ENCODE data around the gene AKT2. TPM values are rescaled to one million over a fixed set of nuclear protein-coding genes. Genes with fewer than 3 reads are reported as not detected.

The AKT2 gene
- total RNA-seq, 1 donor from 2014 or later, result 85.1 TPM

DNA sequence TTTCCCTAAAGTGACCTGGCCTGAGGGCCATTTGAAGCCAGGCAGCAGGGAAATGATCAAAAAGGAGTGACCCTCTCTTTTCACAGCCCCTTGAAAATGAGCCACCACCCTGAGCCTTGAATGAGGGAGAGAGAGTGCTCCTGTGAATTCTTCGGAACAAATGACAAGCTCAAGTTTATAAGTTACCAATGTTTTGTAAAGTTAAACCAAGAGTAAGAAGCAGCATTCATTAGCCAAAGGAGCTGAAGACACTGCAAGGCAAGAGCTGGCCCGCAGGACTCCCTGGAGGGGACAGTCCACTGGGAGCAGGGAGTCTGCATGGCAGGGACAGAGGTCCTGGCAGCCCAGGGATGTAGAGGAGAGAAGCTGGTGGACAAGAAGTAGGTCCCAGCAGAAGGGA lies 42.0 kb downstream of the AKT2 start:
- H3K4me3 ChIP-seq, result no peak overlapping the region
- TF ChIP-seq EZH2 (IDR thresholded peaks at IDR 0.05), result no peak
- TF ChIP-seq, protein P1, sequence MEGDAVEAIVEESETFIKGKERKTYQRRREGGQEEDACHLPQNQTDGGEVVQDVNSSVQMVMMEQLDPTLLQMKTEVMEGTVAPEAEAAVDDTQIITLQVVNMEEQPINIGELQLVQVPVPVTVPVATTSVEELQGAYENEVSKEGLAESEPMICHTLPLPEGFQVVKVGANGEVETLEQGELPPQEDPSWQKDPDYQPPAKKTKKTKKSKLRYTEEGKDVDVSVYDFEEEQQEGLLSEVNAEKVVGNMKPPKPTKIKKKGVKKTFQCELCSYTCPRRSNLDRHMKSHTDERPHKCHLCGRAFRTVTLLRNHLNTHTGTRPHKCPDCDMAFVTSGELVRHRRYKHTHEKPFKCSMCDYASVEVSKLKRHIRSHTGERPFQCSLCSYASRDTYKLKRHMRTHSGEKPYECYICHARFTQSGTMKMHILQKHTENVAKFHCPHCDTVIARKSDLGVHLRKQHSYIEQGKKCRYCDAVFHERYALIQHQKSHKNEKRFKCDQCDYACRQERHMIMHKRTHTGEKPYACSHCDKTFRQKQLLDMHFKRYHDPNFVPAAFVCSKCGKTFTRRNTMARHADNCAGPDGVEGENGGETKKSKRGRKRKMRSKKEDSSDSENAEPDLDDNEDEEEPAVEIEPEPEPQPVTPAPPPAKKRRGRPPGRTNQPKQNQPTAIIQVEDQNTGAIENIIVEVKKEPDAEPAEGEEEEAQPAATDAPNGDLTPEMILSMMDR (IDR thresholded peaks at IDR 0.05), result no peak
- TF ChIP-seq EZH2phosphoT487 (IDR thresholded peaks at IDR 0.05), result no peak
- H4K20me1 ChIP-seq (ENCODE audit: low read depth), result peaks cover 19% of the 10 kb centered on the region
- H2AFZ ChIP-seq (replicated peaks), result no peak overlapping the region
- no peak overlapping the region for H3K4me2 ChIP-seq
- DNase-seq (ENCODE audit: low spot score), result no peak
- H3K27me3 ChIP-seq, result no peaks in the 10 kb centered on the region
- Mint-ChIP-seq H3K27me3 (ENCODE audit: insufficient read depth, low read depth) (peaks cover 2% of the 10 kb centered on the region), H3K36me3 (peaks cover 7% of the 10 kb centered on the region), H3K4me1 (peaks cover 12% of the 10 kb centered on the region), H3K27ac (no peak overlapping the region), H3K9me3 (no peaks in the 10 kb centered on the region), H3K4me3 (no peak overlapping the region)
- H3K9me3 ChIP-seq (ENCODE audit: low read depth), result no peaks in the 10 kb centered on the region
- no peaks in the 10 kb centered on the region for H3K79me2 ChIP-seq (ENCODE audit: low read depth)
- no peaks in the 10 kb centered on the region for H3K4me1 ChIP-seq
- no peaks in the 10 kb centered on the region for H3F3A ChIP-seq (ENCODE audit: low read depth)
- no peak overlapping the region for H3K27ac ChIP-seq
- H3K9ac ChIP-seq, result no peak overlapping the region
- H3K36me3 ChIP-seq, result no peaks in the 10 kb centered on the region

- Mint-ChIP-seq H3K27ac (no peak overlapping the region), H3K27me3 (ENCODE audit: insufficient read depth, low read depth) (peaks cover 2% of the 10 kb centered on the region)
Observed at GRCh38 chr19:40242480-40242879, 42.7 kb downstream of the AKT2 start.

DNA sequence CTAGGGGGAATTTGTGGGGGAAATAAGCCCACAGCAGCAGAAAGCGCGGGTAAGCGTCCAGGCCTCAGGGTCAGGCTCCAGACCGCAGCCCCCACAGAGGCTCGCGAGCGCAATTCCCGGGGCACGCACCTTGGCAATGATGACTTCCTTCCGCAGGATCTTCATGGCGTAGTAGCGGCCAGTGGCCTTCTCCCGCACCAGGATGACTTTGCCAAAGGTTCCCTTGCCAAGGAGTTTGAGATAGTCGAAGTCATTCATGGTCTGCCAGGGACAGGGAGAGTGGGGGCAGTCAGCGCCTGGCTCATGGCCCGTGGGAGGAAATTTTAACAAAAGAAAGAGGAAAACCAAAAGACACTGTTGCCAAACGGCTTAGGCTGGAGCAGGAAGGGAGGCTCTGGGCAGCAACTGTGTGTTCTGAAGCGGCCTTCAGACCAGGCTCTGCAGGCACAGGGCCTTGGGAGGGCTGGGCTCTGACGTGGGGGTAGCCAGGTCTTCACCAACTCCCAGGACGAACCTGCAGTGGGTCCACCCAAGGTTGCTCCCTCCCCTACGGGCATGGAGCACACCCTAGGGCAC lies 43.2 kb downstream of the AKT2 start:
- peaks cover 19% of the 10 kb centered on the region for H4K20me1 ChIP-seq (ENCODE audit: low read depth)
- no peak for DNase-seq (ENCODE audit: low spot score)
- H3K79me2 ChIP-seq (ENCODE audit: low read depth), result no peaks in the 10 kb centered on the region
- no peak overlapping the region for H3K4me2 ChIP-seq
- H3K4me1 ChIP-seq, result no peaks in the 10 kb centered on the region
- no peak overlapping the region for H3K4me3 ChIP-seq
- Mint-ChIP-seq H3K27ac (no peak overlapping the region), H3K36me3 (peaks cover 11% of the 10 kb centered on the region), H3K4me3 (no peak overlapping the region), H3K4me1 (peaks cover 12% of the 10 kb centered on the region), H3K27me3 (ENCODE audit: insufficient read depth, low read depth) (peaks cover 2% of the 10 kb centered on the region), H3K9me3 (no peaks in the 10 kb centered on the region)
- H3K27me3 ChIP-seq, result no peaks in the 10 kb centered on the region
- H3K9ac ChIP-seq, result no peak overlapping the region
- H3K36me3 ChIP-seq, result no peaks in the 10 kb centered on the region
- TF ChIP-seq EZH2phosphoT487 (IDR thresholded peaks at IDR 0.05) (no peak), EZH2 (IDR thresholded peaks at IDR 0.05) (no peak)
- TF ChIP-seq, protein P1 (IDR thresholded peaks at IDR 0.05), result no peak
- no peaks in the 10 kb centered on the region for H3K9me3 ChIP-seq (ENCODE audit: low read depth)
- H3F3A ChIP-seq (ENCODE audit: low read depth), result no peaks in the 10 kb centered on the region
- H3K27ac ChIP-seq, result no peak overlapping the region
- H2AFZ ChIP-seq (replicated peaks), result no peak overlapping the region

More at GRCh38 chr19:40242480-40242879, 42.7 kb downstream of the AKT2 start:
- Histone ChIP-seq H3K4me3 (no peak overlapping the region), H3K4me1 (no peaks in the 10 kb centered on the region), H3K27ac (no peak overlapping the region), H3K36me3 (no peaks in the 10 kb centered on the region), H2AFZ (replicated peaks) (no peak overlapping the region), H3K79me2 (ENCODE audit: low read depth) (no peaks in the 10 kb centered on the region), H3K9me3 (ENCODE audit: low read depth) (no peaks in the 10 kb centered on the region), H3K4me2 (no peak overlapping the region), H4K20me1 (ENCODE audit: low read depth) (peaks cover 19% of the 10 kb centered on the region), H3K27me3 (no peaks in the 10 kb centered on the region), H3F3A (ENCODE audit: low read depth) (no peaks in the 10 kb centered on the region), H3K9ac (no peak overlapping the region)
- H3K4me1 Mint-ChIP-seq, result peaks cover 12% of the 10 kb centered on the region
- H3K4me3 Mint-ChIP-seq, result no peak overlapping the region
- H3K36me3 Mint-ChIP-seq, result peaks cover 8% of the 10 kb centered on the region
- DNase-seq (ENCODE audit: low spot score), result no peak
- TF ChIP-seq EZH2 (IDR thresholded peaks at IDR 0.05) (no peak), EZH2phosphoT487 (IDR thresholded peaks at IDR 0.05) (no peak)
- TF ChIP-seq, protein P1 (IDR thresholded peaks at IDR 0.05), result no peak
- H3K9me3 Mint-ChIP-seq, result no peaks in the 10 kb centered on the region
